OCI-M2 (cell line): ENCODE data around the gene ZNF71.
"Not testable (repeated sequence)": the region's sequence is repeated elsewhere in the genome, so short reads cannot be mapped to it uniquely, and the experiment has no call there.

Experiments used
- DNase-seq: peaks from one replicate; lab custom pipeline; 2025; ENCODE audit not compliant: unreplicated experiment; lab: John Stamatoyannopoulos, UW

Gene ZNF71

GRCh38 chr19:56622374-56622773 is 27.3 kb downstream of the ZNF71 start:
- DNase-seq: no peak

DNA sequence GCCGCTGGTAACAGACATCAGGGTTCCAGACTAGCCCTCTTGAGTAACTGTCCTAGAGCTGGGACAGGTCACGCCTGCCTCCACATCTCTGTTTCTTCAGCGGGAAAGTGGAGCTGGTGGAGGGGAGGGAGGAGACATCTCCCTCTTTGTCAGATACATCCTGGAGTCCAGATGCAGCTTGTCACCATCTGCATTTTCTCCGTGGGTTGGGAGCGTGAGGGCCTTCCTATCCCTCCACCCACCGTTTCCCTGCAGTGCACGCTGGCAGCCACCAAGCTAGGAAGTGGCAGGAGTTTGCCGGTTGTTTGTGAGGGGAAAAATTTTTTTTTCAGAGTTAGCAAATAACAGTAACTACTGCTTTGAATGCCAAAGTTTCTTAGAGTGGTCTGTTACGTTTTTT is 27.9 kb downstream of the ZNF71 start:
- DNase-seq: no peak

- DNase-seq: no peak
Observed at GRCh38 chr19:56625708-56626107, 30.6 kb downstream of the ZNF71 start.

- DNase-seq: no peak
Observed at GRCh38 chr19:56633021-56633420, 37.9 kb downstream of the ZNF71 start.

GRCh38 chr19:56637976-56638555 is 43.0 kb downstream of the ZNF71 start:
- DNase-seq: peak; percentile 39

- DNase-seq: no peak
Observed at GRCh38 chr19:56639217-56639616, 44.1 kb downstream of the ZNF71 start.

GRCh38 chr19:56642711-56643459 is 47.8 kb downstream of the ZNF71 start, which contains the start of gene SMIM17:
Gene SMIM17, plus strand, starts transcription at chr19:56643159. Its CDS starts 2,509 bp downstream, at chr19:56645668.
- no peak for DNase-seq

GRCh38 chr19:56643460-56643955 is 48.4 kb downstream of the ZNF71 start:
- no peak for DNase-seq

- DNase-seq: no peak
Observed at GRCh38 chr19:56654151-56654550, 59.0 kb downstream of the ZNF71 start.

GRCh38 chr19:56660381-56661107 is 65.4 kb downstream of the ZNF71 start:
- no peak for DNase-seq

DNA sequence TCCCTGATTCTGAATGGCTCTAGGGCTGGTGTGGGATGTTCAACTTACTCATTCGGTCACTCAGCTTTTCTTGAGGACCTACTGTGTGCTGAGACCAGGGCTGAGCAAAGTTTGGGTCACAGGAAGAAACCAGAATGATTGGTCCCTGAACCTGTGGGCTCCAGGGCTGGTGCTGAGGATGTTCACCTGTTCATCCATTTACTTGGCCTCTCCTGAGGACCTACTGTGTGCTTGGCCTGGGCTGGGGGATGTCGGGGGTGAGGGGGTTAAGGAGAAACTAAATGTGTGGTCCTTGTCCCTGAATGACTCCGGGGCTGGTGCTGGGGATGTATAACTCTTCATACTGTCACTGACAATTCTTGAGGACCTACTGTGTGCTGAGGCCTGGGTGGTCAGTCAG is 66.1 kb downstream of the ZNF71 start:
- DNase-seq: no peak

- no peak for DNase-seq
Observed at GRCh38 chr19:56663931-56664500, 68.9 kb downstream of the ZNF71 start.

DNA sequence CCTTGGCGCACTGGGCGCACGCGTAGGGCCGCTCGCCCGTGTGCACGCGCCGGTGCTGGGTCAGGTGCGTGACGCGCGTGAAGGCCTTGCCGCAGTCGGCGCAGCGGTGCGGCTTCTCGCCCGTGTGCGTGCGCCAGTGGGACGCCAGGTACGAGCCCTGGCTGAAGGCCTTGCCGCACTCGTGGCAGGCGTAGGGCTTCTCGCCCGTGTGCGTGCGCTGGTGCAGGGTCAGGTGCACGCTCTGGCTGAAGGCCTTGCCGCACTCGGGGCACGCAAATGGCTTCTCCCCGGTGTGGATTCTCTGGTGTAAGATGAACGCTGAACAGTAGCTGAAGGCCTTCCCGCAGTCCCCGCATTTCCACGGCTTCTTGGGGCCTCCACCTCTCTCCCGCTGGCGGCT is 69.4 kb downstream of the ZNF71 start:
- DNase-seq: no peak

GRCh38 chr19:56667311-56667870 is 72.3 kb downstream of the ZNF71 start:
- no peak for DNase-seq

DNA sequence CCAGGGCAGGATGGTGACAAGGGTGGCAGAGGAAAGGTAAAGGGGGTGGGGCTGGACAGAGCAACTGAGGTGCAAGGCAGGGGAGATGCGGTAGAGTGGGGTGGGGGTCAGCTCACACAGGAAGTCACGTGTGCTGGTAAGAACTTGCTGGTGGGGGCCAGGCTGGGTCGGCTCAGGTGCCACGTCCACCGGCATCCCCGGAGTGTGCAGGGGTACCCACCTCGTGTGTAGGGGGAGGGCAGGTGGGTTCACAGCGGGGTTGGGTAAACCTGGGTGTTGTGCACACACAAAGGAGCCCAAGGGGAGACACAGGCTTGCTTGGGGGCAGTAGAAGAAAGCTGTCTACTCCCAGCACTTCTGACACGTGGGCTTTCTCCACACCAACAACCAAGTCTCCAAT is 73.6 kb downstream of the ZNF71 start:
- DNase-seq: no peak

- DNase-seq: no peak
Observed at GRCh38 chr19:56670401-56670960, 75.4 kb downstream of the ZNF71 start.

GRCh38 chr19:56670961-56671612 is 76.0 kb downstream of the ZNF71 start:
- DNase-seq: no peak

DNA sequence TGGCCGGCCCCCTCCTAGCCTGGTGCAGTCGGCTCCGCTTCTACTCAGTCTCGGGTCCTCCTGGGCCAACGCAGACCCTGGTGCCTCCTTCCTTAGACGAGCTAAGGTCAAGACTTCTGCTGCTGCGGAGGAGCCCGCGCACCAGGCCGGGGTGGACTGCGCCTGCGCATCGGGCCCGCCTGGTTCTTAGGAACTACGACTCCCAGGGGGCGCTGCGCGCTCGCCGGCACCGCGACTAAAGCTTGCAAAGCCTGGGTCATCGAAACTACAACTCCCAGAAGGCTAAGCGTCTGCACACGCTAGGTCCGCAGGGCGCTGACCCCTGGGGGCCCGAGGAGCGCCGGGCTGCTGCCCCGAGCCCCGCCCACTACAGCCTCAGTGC is 76.5 kb downstream of the ZNF71 start, which contains the start of gene ZNF835:
ZNF835 (minus strand) TSS at position 145 of the 382 bp plus-strand sequence. CDS start 6,559 bp downstream, outside the sequence.
- DNase-seq: peak; percentile 84

DNA sequence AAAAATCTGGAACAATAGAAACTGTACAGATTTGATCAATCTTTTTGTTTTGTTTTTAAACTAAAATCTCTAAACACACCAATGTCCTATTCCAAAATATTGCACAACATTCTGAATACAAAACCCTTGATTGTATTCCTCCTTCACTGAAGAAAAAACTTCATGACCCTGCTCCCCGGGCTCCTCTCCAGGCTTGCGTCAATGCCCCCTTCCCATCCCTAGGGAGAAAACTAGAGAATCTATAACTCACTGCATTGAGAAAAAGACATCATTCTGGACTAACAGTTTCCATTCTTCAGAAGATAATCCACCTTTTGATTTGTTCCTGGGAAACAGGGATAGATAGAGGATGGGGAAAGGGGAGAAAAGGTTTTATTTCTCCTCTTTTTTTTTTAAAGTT is 77.5 kb downstream of the ZNF71 start:
- DNase-seq: not testable (repeated sequence)
